ENCODE results near the gene CHMP4B. TPM values are rescaled to one million over a fixed set of nuclear protein-coding genes. Genes with fewer than 3 reads are reported as not detected.

The CHMP4B gene
- polyA plus RNA-seq, 1 of the 3 experiments (the other 2 are of a cell fraction), result 123 TPM

DNA sequence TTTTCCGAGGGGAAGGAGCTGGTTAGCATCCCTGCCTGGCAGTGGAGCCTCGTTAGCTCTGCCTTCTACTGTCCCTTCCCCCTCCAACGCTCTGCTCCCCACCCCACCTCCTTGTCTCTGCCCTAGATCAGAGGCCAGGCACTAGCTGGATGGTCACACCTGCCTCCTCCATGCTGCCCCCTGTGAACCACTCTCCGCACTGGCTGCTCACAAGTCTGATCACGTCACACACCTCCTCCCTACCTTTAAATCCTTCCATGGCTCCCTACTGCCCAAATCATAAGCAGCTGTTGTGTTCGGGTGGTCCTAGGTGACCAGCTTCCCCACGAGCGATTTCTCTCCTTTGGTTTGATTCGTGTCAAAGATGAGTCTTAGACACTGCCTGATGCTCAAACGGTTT lies 71.3 kb downstream of the CHMP4B start (continued):
- TF ChIP-seq ZBTB33 (IDR thresholded peaks at IDR 0.05; ENCODE audit: borderline replicate concordance, low read depth) (no peak), JUND (IDR thresholded peaks at IDR 0.05) (no peak), USF2 (IDR thresholded peaks at IDR 0.05; ENCODE audit: borderline replicate concordance, low read depth, low read length) (no peak), ELF1 (IDR thresholded peaks at IDR 0.05) (no peak)

GRCh38 chr20:33883164-33883563 lies 72.0 kb downstream of the CHMP4B start:
- TF ChIP-seq EZH2phosphoT487 (IDR thresholded peaks at IDR 0.05; ENCODE audit: borderline replicate concordance, low read depth) (no peak), EP300 (IDR thresholded peaks at IDR 0.05; ENCODE audit: borderline replicate concordance in 1 of 2, low read depth in 1 of 2, low read length in 1 of 2) (no peak), FOXM1 (IDR thresholded peaks at IDR 0.05; ENCODE audit: low read depth) (no peak), GABPA (IDR thresholded peaks at IDR 0.05; ENCODE audit: low read depth) (no peak), FOXJ3 (CRISPR knock-in tag; IDR thresholded peaks at IDR 0.05) (no peak), NFIC (IDR thresholded peaks at IDR 0.05; ENCODE audit: borderline replicate concordance) (no peak), TAF1 (IDR thresholded peaks at IDR 0.05; ENCODE audit: borderline replicate concordance, low read depth, low read length) (no peak)
- 74% methylated on average over 6 of the region's 6 CpGs for WGBS (ENCODE audit: low lambda C conversion rate)

GRCh38 chr20:33884633-33885032 lies 73.5 kb downstream of the CHMP4B start:
- H3K36me3 ChIP-seq (replicated peaks in 1 of 2; ENCODE audit: control insufficient read depth in 1 of 2, insufficient read depth in 2 of 2, low read length in 1 of 2), result no peaks in the 10 kb centered on the region
- no peak overlapping the region for H3K4me2 ChIP-seq
- H2AFZ ChIP-seq (ENCODE audit: low read depth), result no peak overlapping the region
- ChIA-PET CTCF (interaction anchor here (1.2 kb wide), 1 partner anchor 9 kb away, joined by 3 read pairs; no protein-coding TSS in a partner anchor), POLR2A (no interaction called here)
- no peaks in the 10 kb centered on the region for H4K20me1 ChIP-seq (ENCODE audit: insufficient read depth)
- no peaks in the 10 kb centered on the region for H3K79me2 ChIP-seq (ENCODE audit: insufficient read depth)
- no peaks in the 10 kb centered on the region for H3K9me2 ChIP-seq
- H3K4me1 ChIP-seq (ENCODE audit: control insufficient read depth in 1 of 2, insufficient read depth in 2 of 2, low read depth in 1 of 2, low read length in 1 of 2), result no peaks in the 10 kb centered on the region
- H3K27ac ChIP-seq (ENCODE audit: low read depth in 2 of 2, low read length in 1 of 2), result no peak overlapping the region
- H3K9ac ChIP-seq, result no peak overlapping the region
- no peaks in the 10 kb centered on the region for H3K9me3 ChIP-seq
- no peaks in the 10 kb centered on the region for H3K27me3 ChIP-seq (ENCODE audit: insufficient read depth)
- WGBS (ENCODE audit: low lambda C conversion rate), result 42% methylated on average over 2 of the region's 2 CpGs
- H3F3A ChIP-seq (replicated peaks; ENCODE audit: insufficient read depth), result no peaks in the 10 kb centered on the region
- H3K4me3 ChIP-seq (ENCODE audit: low read depth in 2 of 2, low read length in 1 of 2), result no peak overlapping the region
- DNase-seq, result no peak
- TF ChIP-seq YY1 (IDR thresholded peaks at IDR 0.05; ENCODE audit: low read depth) (no peak), MEF2A (IDR thresholded peaks at IDR 0.05; ENCODE audit: borderline replicate concordance, low read depth) (no peak), EZH2phosphoT487 (IDR thresholded peaks at IDR 0.05; ENCODE audit: borderline replicate concordance, low read depth) (no peak), IRF3 (IDR thresholded peaks at IDR 0.05; ENCODE audit: low read depth, low read length) (no peak), GABPA (IDR thresholded peaks at IDR 0.05; ENCODE audit: low read depth) (no peak), SMC3 (IDR thresholded peaks at IDR 0.05; ENCODE audit: low read depth, low read length) (no peak), ZBTB33 (IDR thresholded peaks at IDR 0.05; ENCODE audit: borderline replicate concordance, low read depth) (no peak), POLR2AphosphoS5 (IDR thresholded peaks at IDR 0.05; ENCODE audit: low read depth, low read length) (no peak), CTCF (IDR thresholded peaks at IDR 0.05) (no peak)

More at GRCh38 chr20:33883164-33883563, 72.0 kb downstream of the CHMP4B start:
- Histone ChIP-seq H3K27me3 (ENCODE audit: insufficient read depth) (no peaks in the 10 kb centered on the region), H3K9me3 (peaks cover 3% of the 10 kb centered on the region; the same call in 1 of the 2 replicates), H3K4me3 (ENCODE audit: low read depth in 2 of 2, low read length in 1 of 2) (no peak overlapping the region), H3K9me2 (no peaks in the 10 kb centered on the region), H3K4me1 (ENCODE audit: control insufficient read depth in 1 of 2, insufficient read depth in 2 of 2, low read depth in 1 of 2, low read length in 1 of 2) (no peaks in the 10 kb centered on the region), H2AFZ (ENCODE audit: low read depth) (no peak overlapping the region), H3K36me3 (replicated peaks in 1 of 2; ENCODE audit: control insufficient read depth in 1 of 2, insufficient read depth in 2 of 2, low read length in 1 of 2) (no peaks in the 10 kb centered on the region), H3F3A (replicated peaks; ENCODE audit: insufficient read depth) (no peaks in the 10 kb centered on the region), H3K79me2 (ENCODE audit: insufficient read depth) (no peaks in the 10 kb centered on the region), H4K20me1 (ENCODE audit: insufficient read depth) (no peaks in the 10 kb centered on the region), H3K4me2 (no peak overlapping the region), H3K9ac (no peak overlapping the region), H3K27ac (ENCODE audit: low read depth in 2 of 2, low read length in 1 of 2) (no peak overlapping the region)
- no peak for DNase-seq
- POLR2A ChIA-PET, result no interaction called here
- CTCF ChIA-PET, result interaction anchor here (0.9 to 1.2 kb wide), 2 partner anchors 20 to 186 kb away, joined by 3 read pairs; no protein-coding TSS in a partner anchor

Data from SK-N-SH (cell line).